NT2/D1 (cell line): Measurements from ENCODE around the gene MYOF.

Experiments
- SUZ12 ChIP-seq: IDR thresholded peaks from 2 replicates; pipeline ENCODE4 v1.6.1; 2011; ENCODE audit not compliant: insufficient read length, insufficient read depth; ENCODE audit errors: extremely low read depth
- YY1 ChIP-seq: IDR thresholded peaks from 2 replicates; pipeline ENCODE4 v1.6.1; 2011; ENCODE audit not compliant: insufficient read length, insufficient read depth
- ZNF274 ChIP-seq: IDR thresholded peaks from 2 replicates; pipeline ENCODE4 v1.6.1; 2011; ENCODE audit warnings: mild to moderate bottlenecking, low read depth, low read length

DNA sequence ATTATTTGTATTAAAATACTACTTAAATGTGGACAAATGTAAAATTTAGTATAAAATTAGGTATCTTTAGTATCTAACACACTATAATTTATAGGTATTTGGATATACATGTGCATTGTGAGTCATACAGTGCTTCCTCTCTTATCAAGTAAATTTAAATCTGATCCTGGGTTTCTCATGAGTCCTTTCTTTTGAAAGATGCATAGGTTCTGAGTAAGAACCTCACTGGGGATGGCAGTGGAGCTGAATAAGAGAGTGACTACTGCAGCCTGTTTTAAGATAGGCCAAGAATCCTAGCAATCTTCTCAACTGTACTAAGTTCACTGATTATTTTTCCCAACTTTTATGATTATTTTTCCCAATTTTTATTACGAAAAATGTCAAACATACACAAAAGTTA is 30.4 kb upstream of the MYOF start:
- no peak for TF ChIP-seq YY1
- no peak for TF ChIP-seq SUZ12
- TF ChIP-seq ZNF274 = no peak
